Stimulated activated CD8-positive, alpha-beta memory T cell treated with anti-CD3 and anti-CD28 coated beads, Interleukin-2, amount 100 ng/mL, for 48 hours (primary cell): ENCODE data around the gene DNAJB6.

ENCODE experiments used
- DNase-seq, 2 donors: peaks; one replicate each; pipeline ENCODE4 v3.0.0-alpha.2; 2020; ENCODE audit warnings: low read depth in 2 of 2

Gene DNAJB6

DNA sequence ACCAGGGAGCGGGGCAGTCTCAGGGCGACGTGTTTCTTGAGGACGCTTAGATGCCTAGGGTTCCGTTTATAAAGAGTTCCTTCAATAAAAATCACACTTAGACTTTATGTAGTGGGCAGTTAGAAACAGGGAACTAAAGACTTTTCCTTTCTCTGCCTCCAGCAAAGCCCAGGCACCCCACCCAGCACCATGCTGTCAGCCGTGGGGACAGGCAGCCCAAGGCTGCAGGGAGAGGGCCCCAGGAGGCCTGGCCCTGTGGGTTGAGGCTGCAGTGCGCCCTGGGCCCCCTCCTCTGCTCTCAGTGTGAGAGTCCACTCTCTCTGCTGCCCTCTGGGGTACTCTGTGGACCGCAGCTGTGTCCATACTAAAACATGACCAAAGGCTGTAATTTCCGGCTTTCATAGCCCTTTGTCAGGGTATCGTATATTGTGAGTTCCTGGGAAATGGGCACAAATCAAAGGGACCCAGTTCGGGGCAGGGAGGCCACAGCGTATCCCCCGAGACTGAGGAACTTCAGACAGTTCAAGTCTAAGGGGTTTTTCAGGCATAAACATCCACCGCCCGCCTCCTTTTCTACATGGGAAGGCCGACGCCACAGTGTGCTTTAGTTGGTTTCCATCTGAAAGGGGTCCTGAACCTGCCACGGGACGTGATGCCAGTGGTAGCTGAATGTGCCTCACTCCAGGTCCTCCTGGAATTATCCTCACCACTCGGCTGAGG lies 59.7 kb downstream of the DNAJB6 start:
- no peak for DNase-seq

DNA sequence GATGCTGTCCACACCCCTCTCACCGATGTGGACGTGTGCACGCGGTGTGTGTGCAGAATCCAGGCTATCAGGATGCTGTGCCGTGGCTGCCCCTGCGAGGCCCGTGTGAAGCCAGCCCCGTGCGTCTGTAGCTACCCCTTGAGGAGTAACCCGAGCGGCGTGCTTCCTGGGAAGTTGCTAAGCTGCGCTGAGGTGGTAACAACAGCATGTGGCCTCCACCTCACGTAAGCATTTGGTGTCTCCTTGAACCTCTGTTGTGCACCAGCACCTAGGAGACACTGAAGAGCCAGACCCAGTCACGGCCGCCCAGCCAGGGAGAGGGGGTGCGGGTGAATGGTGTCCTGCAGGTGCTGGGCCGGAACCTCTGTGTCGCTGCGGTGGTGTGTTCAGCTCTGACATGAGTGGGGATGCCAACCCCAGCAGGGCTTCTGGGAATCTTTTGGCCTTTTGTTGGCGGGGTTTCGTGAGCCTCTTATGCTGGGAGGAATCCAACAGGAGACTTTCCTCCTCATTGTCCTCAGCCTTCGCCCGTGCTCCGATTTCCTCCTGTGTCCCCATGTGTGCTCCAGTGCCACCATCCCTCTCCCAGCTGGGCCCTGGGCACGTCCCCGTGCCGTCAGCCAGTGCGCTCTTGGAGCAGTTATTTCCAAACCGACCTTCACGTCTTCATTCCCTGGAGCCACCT lies 60.4 kb downstream of the DNAJB6 start:
- DNase-seq, result no peak

GRCh38 chr7:157397731-157398691 lies 61.2 kb downstream of the DNAJB6 start:
- DNase-seq, result no peak

GRCh38 chr7:157399086-157399687 lies 62.4 kb downstream of the DNAJB6 start:
- no peak for DNase-seq

- no peak for DNase-seq
Measured at GRCh38 chr7:157400171-157400860, 63.5 kb downstream of the DNAJB6 start.

- DNase-seq, result no peak
Measured at GRCh38 chr7:157401567-157402387, 65.0 kb downstream of the DNAJB6 start.

DNA sequence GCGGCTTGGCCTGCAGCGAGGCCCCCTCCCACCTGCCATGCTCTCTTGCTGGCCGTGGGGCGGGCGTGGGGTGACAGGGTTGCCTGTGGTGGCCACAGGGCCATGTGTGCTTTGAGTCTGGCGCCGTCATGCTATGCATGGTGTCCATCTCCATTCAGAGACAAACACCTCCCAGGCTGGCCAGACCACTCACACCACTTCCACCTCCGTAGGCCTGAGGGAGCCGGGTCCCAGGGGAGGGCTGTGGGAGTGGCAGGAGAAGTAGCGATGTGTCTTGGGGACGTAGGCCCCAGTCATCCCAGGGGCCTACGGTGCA lies 65.5 kb downstream of the DNAJB6 start:
- no peak for DNase-seq

DNA sequence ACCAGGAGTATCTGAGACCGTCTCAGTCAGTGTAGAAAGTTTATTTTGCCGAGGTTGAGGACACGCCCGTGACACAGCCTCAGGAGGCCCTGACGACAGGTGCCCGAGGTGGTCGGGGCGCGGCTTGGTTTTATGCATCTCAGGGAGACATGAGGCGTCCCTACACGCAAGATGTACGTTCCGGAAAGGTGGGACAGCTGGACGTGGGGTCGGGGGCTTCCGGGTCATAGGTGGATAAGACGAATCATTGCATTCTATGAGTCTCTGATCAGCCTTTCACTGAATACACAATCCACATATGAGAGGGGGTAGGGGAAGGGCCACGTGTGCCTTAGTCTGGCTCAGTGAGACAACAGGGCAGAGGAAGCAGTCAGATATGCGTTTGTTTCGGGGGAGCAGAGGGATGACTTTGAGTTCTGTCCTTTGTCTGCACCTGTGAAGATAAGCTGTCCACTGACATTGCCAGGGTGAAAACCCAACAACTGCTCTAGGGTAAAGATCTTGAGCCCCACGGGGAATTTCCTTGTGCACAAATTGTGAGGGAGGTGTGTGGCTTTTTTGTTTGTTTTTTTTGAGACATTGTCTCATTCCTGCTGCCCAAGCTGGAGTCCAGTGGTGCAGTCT lies 66.2 kb downstream of the DNAJB6 start:
- no peak for DNase-seq

DNA sequence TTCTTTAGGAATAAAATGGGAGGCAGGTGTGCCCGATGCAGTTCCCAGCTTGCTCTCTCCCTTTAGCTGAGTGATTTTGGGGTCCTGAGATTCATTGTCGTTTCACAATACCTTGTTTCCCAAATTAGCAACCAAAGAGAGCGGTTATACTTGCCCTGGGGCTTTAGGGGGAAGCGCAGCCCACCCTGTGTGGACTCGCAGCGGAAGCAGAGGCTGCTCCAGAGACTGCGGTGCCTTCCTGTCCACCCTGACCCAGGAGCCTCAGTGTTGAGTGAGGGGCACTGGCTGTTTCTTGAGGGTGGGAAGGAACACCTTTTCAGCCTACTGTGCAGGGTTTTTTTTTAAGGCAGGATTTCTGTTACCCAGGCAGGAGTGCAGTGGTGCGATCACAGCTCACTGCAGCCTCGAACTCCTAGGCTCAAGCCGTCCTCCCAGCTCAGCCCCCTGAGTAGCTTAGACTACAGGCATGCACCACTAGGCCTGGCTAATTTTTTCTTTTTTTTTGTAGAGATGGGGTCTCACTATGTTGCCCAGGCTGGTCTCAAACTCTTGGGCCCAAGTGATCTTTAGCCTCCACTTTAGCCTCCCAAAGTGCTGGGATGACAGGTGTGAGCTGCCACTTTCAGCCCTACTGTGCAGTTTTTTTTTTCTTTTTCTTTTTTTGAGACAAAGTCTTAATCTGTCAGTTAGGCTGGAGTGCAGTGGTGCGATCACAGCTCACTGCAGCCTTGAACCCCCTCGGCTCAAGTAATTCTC lies 67.0 kb downstream of the DNAJB6 start:
- no peak for DNase-seq

- peak in 1 of 2 donors; percentile 61 for DNase-seq
Measured at GRCh38 chr7:157404845-157405481, 68.2 kb downstream of the DNAJB6 start.

- no peak for DNase-seq
Measured at GRCh38 chr7:157405501-157405900, 68.7 kb downstream of the DNAJB6 start.

DNA sequence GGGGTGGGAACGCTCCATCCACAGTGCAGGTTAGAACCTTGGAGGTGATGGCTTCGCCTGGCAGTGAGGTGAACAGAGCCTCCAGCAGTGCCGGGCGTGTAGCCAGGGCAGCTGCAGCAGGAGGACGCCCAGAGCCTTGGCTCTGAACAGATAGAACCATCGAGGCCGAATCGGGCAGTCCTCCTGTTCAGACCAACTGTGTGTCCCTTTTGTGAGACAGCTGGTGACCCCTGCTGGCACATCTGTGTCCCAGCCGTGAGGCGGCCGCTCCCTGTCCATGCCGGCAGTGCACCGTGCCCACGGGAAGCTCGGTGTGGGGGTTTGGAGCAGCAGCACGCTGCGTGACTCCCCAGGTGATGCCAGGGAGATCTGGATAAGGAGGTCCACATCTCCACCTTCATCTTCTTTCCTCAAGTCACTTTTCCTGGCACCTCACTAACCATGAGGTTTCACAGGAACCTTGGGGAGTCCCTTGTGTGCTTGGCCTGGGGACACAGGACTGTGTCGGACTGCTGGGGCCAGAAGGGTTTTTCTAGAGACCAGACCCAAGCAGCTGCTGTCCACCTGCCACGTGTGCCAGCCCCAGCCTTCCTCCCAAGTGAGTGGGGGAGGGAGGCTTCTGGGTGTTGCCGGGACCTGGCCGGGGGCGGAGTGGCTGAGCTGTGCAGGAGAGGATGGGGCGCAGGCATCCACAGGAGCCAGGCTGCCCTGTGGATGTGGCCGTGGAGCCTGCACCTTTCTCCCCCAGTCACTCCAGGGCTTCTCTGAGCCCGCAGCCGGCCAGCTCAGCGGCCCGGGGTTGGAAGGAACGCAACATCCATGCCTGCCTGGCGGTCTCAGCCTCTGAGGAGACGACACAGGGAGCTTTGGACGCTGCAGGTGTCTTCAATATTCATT lies 69.4 kb downstream of the DNAJB6 start:
- DNase-seq, result no peak

DNA sequence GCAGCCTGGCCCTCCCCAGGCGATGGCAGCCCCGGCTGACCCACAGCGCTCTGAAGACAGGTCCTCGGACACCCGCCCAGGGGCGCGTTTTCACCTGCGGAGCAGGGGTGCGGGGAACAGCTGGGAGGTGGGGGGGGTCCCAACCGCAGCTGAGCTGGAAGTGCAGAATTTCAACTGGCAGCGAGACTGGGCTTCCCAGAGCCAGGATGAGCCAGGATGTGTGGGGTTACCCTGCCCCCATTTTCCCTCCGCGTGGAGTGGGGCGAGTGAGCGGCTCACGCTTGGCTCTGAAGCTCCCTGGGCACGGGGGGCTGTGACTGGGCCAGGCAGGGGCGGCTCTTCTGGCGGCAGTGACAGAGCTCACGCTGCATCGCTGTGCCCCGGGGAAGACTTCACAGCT lies 70.2 kb downstream of the DNAJB6 start:
- no peak for DNase-seq

GRCh38 chr7:157407512-157408257 lies 70.9 kb downstream of the DNAJB6 start:
- DNase-seq, result no peak

DNA sequence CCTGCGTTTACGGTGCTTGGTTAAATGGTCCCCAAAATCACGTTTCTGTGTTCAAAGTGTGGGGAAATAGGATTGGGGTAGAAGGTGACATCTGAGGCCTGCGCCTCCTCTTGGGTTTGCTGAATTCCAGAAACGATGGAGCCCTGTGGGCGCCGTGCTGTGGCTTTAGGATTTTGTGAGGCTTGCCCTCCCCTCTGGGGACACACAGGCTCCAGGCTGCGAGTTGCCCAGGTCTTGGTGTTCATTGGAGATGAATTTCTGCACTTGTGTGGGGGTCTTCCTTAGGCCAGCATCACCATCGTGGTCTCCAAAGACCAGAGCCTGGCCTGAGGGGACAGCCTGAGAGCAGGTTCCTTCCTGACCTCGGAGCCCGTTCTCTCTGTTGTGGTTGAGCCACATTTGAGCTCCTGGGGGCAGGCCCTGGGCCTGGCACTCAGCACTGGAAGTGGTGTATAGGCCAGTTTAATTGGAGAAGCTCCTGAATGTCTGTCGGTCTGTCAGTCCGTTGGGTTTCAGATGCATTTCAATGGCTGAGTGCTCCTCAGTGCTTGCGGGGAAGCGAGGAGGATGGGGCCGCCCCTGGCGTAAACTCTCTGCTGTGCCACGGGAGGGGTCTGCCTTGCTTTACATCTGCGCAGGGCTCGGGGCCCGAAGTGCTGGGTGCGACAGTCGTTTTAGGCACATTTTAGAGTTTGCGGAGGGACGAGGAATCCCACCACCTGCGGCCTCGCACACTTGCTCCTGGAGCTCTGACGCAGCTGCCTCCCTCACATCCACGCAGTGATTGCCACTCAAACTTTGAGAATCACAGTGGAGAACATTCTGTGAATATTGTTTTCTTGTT lies 71.7 kb downstream of the DNAJB6 start:
- DNase-seq, result no peak

DNA sequence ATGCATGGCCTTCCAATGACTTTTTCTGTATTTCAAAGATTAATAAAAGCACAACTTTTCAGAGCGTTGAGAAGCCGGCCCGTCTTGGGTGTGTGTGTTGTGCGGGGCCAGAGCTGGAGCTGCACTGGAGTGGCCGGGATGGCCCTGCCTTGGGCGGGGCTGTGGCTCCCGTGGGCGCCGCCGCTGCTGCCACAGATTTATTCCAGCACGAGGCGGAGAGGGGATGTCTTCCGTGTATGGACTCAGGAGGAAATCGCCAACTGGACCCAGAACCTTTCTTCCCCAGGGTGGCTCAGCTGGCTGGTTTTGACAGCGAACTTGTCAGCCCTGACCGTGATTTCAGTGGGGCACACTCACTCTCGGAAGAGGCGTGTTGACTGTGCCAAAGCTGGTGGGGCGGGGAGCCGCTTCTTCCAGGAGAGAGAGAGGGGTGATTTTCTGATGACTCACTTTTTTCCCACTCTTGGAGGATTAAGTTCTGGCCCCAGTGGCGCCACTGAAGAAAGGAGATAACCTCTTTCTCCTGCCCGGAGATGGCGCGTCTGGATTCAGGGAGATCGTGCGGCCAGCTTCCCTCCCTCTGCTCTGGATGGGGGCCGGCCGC lies 72.4 kb downstream of the DNAJB6 start:
- DNase-seq, result no peak
